Right renal pelvis (tissue), 4 donors: ENCODE measurements around the gene ERBB4. TPM values are rescaled to one million over a fixed set of nuclear protein-coding genes. Genes with fewer than 3 reads are reported as not detected.

Source experiments
- DNase-seq, 4 donors: peaks; one replicate each; pipeline ENCODE4 v3.0.0-alpha.2; 2013; ENCODE audit warnings: low read depth in 4 of 4, low spot score in 3 of 4, missing footprints in 1 of 4
- polyA plus RNA-seq, 4 donors: library from polyadenylated mRNA; unstranded; fragments of 120-200 nt; gene quantifications; one replicate each; pipeline ENCODE4 v1.2.1, GENCODE V29; 2013; ENCODE audit not compliant: insufficient read length in 4 of 4

Gene ERBB4
- 10 to 100 TPM; 44.8 to 56.5 (median 51.3) TPM for polyA plus RNA-seq

DNA sequence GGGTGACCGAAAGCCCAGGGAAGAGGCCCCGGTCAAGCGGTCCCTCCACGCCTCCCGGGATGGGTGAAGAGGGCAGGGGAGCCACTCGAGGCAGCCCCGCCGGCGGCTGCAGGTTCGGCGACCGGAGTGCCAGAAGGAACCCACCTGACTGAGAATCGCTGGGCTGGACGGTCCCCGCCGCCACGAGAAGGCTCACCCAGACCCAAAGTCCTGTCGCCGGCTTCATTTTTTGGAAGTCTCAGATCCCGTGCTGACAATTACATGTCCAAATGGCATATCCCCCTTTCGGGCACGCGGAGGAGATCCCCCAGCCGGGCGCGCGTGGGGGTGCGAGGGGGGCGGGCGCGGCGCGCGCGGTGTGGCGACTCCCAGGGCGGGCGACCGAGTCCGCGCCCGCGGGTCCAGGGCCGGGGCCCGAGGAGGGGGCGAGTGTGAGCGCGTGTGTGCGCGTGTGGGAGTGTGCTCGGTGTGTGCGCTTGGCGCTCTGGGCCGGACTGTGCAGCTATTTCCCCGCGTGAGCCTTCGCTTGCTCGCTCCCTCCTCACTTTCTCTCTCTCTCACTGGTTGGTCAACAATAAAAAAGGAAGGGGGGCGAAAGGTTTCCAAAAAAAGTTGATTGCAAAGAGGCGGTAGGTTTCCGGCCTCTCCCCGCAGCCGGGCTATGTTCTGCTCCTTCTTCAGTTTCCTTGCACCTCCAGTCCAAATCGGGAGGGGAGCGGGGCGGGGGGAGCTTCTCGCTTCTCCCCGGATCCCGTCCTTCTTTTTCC is at the start of gene ERBB4:
Gene ERBB4, minus strand, starts transcription at position 498 of the 767 bp plus-strand sequence. Its CDS starts 272 bp downstream, at position 226.
- no peak for DNase-seq

DNA sequence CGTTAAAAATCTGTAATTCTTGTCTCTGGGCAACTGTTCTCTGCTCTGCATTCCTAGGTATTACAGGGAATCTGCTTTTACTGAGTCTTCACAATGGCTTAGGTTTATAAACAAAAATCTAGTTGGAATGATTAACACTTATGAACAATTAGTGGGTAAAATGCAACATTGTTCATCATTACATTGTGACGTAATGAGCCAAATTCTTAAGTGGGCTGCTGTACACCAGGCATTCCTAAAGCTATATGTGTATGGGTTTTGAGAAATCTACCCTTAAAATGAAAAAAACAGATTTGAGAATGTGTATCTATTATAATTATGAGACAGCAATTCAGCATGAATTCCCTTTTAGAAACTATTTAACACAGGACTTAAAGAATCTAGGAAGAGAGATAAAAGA is 41.5 kb upstream of the ERBB4 start:
- no peak for DNase-seq

DNA sequence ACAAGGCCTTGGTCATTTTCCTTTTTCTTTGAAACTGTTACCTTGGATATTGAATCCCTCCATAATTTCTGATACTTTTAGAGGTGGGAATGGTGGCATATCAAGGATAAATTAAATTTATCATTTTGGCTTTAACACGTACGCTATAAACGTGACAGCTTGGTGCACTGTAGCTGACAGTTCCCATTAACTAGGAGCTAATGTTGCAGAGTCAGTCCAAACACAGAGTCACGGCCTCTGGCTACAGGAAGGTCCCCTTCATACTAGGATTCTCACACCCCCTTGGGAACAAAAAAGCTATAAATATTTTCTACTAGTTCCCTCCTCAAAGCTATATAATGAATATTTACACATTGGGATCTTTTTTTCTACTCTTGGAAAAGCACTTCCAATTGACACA is 17.7 kb upstream of the ERBB4 start:
- no peak for DNase-seq

DNA sequence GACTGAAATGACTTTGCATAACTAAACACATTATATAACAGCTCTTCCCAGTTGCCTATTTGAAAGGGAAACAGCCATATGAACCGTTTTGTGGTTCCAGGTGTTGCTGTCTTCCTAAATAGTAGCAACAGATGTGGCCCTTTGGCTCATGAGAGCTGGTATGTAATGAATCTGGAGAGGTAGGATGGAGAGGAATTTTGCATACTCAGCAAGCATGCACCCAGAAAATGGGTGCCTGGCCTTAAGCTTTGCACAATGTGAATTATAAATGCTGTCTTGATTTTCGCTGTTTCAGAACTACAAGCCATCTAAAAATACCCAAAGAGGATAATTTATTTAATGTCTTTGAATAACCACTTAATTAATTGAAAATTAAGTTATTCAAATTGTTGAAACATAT is 15.6 kb upstream of the ERBB4 start:
- no peak for DNase-seq

DNA sequence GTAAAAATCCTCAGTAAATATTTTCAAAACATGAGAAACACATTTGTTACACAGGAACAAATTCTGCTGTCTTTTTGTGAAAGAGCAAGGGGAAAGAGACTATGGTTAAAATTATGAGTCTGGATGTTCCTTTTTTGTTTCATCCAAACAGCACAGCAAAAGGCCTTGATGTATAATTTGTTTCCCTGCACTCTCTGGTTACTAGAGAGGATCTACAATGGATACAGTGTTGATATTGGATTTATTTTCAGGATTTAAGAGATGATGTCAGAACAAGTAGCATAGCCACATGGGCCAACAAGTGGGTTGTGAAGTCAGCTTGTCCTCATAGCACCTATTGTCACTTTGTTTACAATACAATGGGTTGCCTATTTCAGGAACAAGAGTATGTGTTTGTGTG is 11.3 kb upstream of the ERBB4 start:
- no peak for DNase-seq

DNA sequence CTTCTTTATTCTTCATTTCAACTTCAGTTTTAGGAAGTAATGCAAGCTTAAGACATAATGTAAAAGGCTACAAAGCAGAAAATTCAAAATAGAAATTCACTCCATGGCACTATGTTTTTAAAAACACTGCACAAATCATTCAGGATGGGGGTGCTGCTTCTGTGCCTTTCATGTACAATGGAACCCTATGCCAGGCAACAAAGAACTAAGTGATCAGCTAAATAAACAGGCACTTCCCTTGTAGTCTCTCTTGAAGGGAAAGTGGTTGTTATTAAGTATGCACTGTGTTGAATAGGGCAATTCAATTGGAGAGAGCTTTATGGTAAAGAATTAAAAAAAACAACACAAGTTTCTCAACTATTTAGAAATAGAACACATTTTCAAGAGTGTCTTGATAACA is 10.9 kb upstream of the ERBB4 start:
- DNase-seq: no peak

DNA sequence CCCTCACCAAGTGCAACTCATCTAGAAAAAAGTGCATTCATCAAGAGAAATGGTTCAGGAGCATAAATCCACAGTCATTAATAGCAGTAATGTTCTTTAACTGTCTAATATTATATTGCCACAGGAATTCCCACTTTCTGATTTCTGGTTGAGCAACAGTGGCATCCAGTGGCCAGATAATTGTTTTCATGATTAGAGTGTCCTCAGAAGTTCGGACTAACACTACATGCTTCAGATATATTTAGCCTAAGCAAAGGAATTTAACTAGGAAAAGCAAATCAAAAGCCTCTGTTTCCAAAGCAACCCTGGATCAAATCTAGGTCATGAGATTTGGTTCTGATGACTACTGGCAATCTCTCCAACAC is 9.8 kb upstream of the ERBB4 start:
- no peak for DNase-seq

DNA sequence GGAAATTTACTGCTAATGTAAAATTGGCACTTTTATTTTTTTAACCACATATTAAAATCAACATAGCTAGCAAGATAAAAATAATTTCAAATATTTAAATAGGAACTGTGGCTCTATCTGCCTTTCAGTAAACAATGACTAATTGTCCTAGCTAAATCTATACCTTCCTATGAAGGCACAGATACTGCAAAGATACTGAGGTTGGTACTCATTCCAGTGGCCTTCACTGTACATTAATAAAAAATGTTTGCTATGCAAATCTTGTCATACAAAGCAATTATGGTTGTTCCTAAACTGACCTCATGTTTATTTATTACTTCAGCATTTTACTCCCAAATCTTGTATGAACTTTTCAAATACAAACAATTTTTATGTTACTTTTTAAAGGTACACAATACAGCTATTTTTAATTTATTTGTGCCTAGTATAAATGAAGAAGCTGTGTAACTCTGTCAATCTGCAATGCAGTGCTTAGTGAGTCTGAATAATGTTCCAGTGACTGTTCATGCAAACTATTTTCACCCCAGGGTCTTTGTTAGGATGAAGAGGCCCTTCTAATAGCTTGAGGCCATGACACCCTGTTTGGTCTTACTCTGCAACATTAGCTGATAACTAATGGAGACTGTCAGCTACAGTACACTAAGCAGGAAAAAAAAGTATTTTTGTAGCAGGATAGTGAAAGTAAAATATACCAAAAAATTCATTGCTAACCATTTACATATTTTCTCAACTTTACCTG is 9.3 kb upstream of the ERBB4 start:
- DNase-seq: no peak

DNA sequence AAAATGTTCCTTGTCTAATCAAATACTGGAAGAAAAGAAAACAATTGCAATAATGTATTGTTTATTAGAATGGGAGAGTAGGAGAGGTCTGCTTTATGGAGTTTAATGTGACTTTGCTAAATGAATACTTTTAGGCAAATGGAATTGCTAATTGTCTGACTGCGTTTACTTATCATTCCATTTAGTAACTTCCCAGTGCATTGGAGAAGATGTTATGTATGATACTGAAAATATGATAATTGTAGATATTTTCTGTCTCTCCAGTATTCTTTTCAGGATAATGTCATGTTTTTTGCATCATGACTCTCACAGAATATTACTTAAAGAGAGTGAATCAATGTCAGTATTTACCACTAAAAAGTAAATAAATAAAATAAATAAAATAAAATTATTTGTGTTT is 8.1 kb upstream of the ERBB4 start:
- DNase-seq: no peak

DNA sequence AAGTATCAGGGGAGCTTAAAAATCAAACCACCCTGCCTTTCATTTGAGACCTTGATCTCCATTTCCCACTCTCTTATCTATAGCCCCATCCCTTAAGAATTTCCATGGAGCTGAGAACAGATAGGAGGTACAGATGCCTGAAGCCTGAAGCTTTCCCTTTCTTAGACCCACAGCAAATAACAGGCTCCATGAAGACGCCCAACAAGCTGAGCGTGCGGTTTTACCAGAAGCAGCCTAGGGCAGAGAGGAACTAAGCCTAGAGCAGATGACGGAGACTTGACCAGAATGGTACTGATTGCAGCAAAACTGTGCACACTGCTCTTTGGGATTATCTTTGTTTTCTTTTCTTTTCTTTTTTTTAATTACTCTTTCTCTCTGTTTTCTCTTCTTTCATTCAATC is 1.7 kb upstream of the ERBB4 start:
- DNase-seq: no peak

DNA sequence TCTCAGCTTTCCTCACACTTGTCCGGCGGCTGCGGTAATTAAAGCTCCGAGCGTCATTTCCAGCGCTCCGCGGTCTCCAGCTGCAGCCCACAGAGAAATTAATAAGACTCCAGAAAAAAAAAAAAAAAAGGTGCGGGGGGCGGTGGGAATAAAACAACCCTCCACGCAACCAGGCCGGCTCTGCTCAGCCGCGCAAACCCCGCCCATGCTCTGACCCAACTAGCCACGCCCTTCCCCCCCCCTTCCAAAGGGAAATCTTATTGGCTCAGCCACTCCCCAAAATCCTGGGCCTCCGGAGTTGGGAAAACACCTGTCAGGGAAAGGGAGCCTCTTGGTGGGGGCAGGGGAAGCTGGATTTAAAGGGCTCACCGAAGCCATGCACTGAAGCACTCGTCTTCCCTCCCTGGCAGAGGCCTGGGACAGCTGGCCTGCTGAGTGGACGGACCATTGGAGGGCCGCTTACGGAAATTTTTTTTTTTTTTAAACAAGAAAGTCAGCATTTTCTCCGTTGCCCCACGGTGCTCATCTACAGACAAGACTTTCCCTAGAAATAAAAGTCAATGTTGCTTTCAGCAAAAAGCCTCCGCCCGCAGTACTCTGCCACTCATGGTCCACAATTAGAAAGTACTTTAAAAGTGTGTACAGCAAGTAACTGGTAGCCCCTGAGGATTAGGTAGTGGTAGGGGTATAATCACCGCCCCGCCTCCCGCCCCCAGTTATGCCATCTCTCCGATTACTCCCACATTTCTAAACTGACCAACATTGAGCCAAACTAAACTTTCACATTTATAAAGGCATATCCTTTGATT is 674 bp upstream of the ERBB4 start:
- DNase-seq: peak in 1 of 4 donors; percentile 53

DNA sequence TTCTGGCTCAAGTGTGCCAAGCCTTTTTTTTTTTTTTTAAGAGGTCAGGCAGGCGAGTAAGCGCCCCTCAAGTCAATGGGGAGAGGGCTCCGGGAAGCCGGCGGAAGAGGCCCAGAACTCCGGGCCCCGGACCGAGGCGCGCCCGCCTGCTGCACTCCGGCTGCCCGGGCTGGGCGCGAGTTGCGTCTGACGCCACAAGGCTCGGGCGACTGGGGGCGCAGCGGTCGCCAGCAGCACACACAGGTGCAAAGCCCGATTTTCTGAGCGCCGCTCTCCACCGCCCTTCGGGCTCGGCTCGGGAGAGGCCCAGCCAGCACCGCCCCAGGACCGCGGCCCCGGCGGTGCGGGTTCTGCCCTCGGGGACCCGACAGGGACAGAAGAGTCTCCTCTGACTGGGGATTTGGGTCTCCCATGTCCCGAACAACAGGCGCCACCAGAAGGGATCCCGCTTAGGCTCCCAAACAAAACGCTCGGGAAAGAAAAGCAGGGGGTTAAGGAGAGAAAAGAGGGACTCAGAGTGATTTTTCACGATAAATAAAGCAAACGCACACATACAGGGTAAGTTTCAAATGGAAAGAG is 787 bp downstream of the ERBB4 start:
- DNase-seq: no peak

DNA sequence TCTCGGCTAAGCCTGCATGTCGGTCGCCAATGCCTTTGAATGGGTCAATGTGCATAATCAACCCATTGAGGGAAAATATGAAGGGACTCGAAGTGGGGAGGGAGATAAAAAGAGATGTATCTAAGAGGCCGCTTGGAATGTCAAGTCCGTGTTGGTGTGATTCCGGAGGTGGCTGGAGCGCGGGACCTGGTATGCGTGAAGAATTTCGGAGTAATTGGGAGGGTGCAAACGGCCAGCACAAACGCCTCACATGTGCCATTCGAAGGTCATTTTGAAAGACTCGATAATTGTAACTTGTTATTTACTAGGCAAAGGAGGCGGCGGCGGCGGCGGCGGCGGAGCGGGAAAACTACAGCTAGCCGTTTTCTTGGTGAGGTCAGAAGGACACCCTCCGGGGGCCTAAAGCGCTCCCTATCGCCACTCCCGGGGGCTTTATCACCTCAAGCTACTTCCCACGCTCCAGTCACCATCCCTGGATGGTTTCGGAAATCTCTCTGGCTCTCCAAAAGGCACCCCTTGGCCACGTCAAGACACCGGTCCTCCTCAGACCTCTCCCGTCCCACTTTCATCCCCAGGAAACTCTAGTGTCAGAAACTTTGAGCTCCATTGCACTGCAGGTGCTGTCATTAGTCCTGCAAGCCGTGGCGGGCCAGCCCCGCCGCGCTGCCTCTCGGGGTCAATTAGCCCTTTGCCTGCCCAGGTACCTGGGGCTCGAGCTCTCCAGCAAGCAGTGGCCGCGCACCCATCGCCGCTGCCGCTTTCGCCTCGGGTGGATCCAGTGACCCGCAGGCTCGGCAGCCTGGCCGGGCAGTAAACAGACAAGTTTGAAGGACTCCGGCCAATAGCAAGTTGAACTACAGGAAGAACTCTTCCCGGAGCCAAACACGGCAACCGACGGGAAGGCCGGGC is 1.5 kb downstream of the ERBB4 start:
- DNase-seq: no peak

DNA sequence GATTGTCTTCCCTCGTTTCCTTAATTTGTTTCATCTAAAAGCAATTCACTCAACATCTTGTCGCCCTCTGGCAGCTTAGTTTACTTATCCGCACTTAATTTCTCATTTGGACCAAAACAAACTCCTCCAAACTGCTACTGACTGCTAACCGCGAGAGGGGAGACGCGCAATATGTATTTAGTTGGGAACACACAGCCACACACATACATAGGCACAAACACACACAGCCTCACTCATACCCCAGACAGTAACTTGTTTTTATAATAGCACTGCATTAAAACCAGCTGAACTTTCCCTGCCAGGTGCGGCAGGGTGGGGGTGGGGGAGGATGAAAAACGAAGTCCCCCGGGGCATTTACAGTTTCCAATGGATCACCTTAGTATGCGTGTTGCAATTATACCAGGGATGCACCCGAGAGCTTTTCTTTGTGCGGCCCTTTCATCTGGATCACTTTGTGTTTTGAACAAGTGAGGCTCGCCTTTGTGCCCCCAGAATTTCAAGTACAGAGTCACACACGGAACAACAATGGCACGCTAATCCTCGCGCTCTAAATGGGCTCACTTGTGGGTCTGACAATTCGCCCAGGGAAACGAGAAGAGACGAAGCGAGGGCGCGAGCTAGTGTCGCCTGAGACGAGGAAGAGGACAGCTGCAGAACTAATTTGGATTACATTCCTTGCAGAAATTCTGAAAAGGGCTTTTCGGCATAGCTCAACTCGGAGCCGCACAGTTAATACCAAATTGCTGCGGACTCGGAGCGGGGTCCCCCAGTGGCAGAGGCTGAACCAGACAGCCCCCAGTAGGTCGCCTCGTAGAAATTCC is 2.4 kb downstream of the ERBB4 start:
- DNase-seq: no peak

DNA sequence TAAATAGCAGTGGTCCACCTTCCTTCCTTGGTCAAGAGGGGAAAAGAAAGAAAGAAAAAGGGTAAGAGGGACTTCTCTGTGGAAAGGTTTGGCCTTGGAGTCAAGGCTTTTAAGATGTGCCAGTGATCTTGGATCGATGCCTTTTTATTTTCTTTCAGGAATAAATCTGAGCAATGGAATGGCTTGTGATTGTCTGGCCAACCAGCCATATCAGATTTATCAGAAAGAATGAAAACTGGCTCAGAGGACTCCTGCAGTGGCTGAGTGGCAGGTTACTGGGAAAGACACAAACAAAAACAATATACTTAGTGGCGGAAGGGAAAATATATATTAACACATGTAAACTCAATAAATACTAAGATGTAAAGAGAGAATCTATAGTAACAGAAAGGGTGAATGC is 4.3 kb downstream of the ERBB4 start:
- no peak for DNase-seq

DNA sequence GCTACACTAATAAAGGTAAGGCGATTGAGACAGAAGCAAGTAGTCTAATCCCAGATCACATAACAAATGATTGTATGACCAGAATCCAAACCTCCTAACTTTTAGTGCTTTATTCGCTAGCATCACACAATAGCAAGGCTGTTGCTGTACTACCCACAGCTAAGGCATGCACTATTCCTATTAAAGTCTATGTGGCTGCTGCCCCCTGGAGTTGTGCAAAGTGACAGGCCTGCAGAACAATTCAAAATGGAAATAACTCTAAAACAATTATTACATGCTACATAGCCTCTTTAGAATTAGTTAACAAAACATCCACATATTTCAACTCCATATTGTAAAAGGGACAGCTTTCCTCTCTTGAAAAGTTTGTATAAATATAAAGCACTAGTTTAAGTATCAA is 6.0 kb downstream of the ERBB4 start:
- DNase-seq: no peak

DNA sequence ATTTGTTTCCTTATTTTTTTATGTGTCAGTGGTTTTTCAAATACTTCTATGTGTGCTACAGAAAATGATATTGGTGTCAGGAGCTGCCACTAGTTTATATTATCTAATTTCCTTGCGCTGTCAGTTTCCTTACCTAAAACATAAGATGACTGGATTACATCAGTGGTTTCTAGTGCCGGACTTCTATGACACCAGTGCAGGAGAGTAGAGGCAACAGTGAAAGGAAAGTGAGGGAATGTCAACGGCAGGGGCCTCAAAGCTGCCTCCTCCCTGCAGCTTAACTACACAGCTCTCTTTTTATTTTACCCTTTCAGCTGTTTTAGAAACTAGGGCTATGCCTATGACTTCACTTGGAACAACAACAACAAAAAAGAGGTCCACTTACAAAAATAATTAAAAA is 6.5 kb downstream of the ERBB4 start:
- no peak for DNase-seq

DNA sequence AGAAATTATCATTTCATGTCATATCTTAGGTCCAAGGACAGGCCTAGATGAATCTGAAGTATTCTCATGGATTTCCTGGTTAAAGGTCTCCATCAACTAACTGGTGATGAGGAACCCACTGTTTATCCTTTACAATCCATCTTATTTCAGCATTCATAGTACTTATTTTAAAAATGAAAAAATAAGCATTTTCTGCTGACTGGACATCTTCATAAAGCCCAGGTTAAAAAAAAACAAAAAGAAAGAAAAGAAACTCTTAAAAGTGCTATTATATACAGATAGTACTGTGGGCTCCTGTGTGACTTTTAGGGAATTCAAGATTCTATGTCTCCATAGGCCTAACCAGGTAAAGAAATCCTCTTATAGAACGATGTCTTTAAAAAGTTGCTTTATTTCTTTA is 7.1 kb downstream of the ERBB4 start:
- DNase-seq: no peak

DNA sequence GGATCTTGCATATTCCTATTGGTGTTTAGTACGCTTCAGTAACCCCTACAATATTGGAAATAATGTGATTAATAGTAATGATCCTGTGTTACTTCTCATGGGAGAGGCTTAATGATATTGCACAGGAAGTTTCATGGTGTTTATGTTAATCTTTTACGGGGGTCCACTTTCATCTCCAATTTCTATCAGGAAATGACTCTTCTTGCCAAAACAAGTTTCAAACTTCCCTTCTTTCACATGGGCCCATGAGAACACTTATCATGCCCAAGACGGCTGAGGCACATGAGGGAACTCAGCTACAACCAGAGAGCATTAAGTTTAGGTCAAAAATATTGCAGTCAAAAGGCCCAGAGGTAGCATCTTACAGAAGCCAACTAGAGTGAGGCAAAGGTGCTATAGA is 7.6 kb downstream of the ERBB4 start:
- no peak for DNase-seq
